HEK293 (cell line): ENCODE data around the gene CACUL1.
A peak's percentile ranks its signal among the peaks of the same experiment; 100 is the strongest.

Experiments used
- CTCF ChIP-seq: fragments of 450-650 bp; formaldehyde crosslinking; IDR thresholded peaks from 2 replicates; pipeline ENCODE4 v1.5.1; 2016; ENCODE audit warnings: missing biosample characterization, missing genetic modification characterization
- KLF16 ChIP-seq: fragments of 450-650 bp; formaldehyde crosslinking; IDR thresholded peaks from 2 replicates; pipeline ENCODE4 v1.5.1; 2017; ENCODE audit warnings: missing biosample characterization, missing genetic modification characterization
- MYNN ChIP-seq: fragments of 450-650 bp; formaldehyde crosslinking; IDR thresholded peaks from 2 replicates; pipeline ENCODE4 v1.5.1; 2016; ENCODE audit warnings: missing biosample characterization, missing genetic modification characterization, borderline replicate concordance
- PRDM2 ChIP-seq: fragments of 450-650 bp; formaldehyde crosslinking; IDR thresholded peaks from 2 replicates; pipeline ENCODE4 v1.5.1; 2016; ENCODE audit warnings: missing biosample characterization, missing genetic modification characterization, borderline replicate concordance
- SETDB1 ChIP-seq: IDR thresholded peaks from one replicate; pipeline ENCODE4 v1.6.1; 2017; ENCODE audit warnings: mild to moderate bottlenecking, low read length, moderate library complexity, mixed read lengths; ENCODE audit not compliant: insufficient read length
- ZFP37 ChIP-seq: fragments of 450-650 bp; formaldehyde crosslinking; IDR thresholded peaks from 2 replicates; pipeline ENCODE4 v1.5.1; 2016; ENCODE audit warnings: missing biosample characterization, missing genetic modification characterization
- ZFP69B ChIP-seq: fragments of 450-650 bp; formaldehyde crosslinking; IDR thresholded peaks from 2 replicates; pipeline ENCODE4 v1.5.1; 2016; ENCODE audit warnings: missing biosample characterization, missing genetic modification characterization
- ZNF146 ChIP-seq: fragments of 450-650 bp; formaldehyde crosslinking; IDR thresholded peaks from 2 replicates; pipeline ENCODE4 v1.5.1; 2016; ENCODE audit warnings: missing biosample characterization, missing genetic modification characterization
- ZNF335 ChIP-seq: fragments of 450-650 bp; formaldehyde crosslinking; conservative IDR thresholded peaks from 2 replicates; pipeline ENCODE4 v1.5.1; 2016; ENCODE audit warnings: missing biosample characterization, missing genetic modification characterization
- ZNF416 ChIP-seq: fragments of 450-650 bp; formaldehyde crosslinking; IDR thresholded peaks from 2 replicates; pipeline ENCODE4 v1.5.1; 2016; ENCODE audit warnings: missing biosample characterization, missing genetic modification characterization
- ZNF513 ChIP-seq: fragments of 450-650 bp; IDR thresholded peaks from 2 replicates; pipeline ENCODE4 v1.5.1; 2018; ENCODE audit warnings: missing biosample characterization, missing genetic modification characterization
- ZNF521 ChIP-seq: fragments of 450-650 bp; formaldehyde crosslinking; IDR thresholded peaks from 2 replicates; pipeline ENCODE4 v1.5.1; 2017; ENCODE audit warnings: missing biosample characterization, mild to moderate bottlenecking, missing genetic modification characterization
- ZNF629 ChIP-seq: fragments of 450-650 bp; formaldehyde crosslinking; IDR thresholded peaks from 2 replicates; pipeline ENCODE4 v1.5.1; 2017; ENCODE audit warnings: missing biosample characterization, missing genetic modification characterization
- ZNF660 ChIP-seq: fragments of 450-650 bp; IDR thresholded peaks from 2 replicates; pipeline ENCODE4 v1.5.1; 2018; ENCODE audit warnings: missing biosample characterization, mild to moderate bottlenecking, missing genetic modification characterization
- ZNF670 ChIP-seq: fragments of 450-650 bp; formaldehyde crosslinking; IDR thresholded peaks from 2 replicates; pipeline ENCODE4 v1.5.1; 2016; ENCODE audit warnings: missing biosample characterization, missing genetic modification characterization, low read depth
- ZNF830 ChIP-seq: fragments of 450-650 bp; IDR thresholded peaks from 2 replicates; pipeline ENCODE4 v1.5.0; 2018; ENCODE audit warnings: missing biosample characterization, missing genetic modification characterization, low read depth, mild to moderate bottlenecking, moderate library complexity
- ZNF843 ChIP-seq: fragments of 450-650 bp; formaldehyde crosslinking; IDR thresholded peaks from 2 replicates; pipeline ENCODE4 v1.5.1; 2016; ENCODE audit warnings: missing biosample characterization, missing genetic modification characterization
- TF ChIP-seq, protein P1 (sequence below): fragments of 450-650 bp; formaldehyde crosslinking; conservative IDR thresholded peaks from 2 replicates; pipeline ENCODE4 v1.5.1; 2016; ENCODE audit warnings: low read depth, missing biosample characterization, missing genetic modification characterization

Gene CACUL1

DNA sequence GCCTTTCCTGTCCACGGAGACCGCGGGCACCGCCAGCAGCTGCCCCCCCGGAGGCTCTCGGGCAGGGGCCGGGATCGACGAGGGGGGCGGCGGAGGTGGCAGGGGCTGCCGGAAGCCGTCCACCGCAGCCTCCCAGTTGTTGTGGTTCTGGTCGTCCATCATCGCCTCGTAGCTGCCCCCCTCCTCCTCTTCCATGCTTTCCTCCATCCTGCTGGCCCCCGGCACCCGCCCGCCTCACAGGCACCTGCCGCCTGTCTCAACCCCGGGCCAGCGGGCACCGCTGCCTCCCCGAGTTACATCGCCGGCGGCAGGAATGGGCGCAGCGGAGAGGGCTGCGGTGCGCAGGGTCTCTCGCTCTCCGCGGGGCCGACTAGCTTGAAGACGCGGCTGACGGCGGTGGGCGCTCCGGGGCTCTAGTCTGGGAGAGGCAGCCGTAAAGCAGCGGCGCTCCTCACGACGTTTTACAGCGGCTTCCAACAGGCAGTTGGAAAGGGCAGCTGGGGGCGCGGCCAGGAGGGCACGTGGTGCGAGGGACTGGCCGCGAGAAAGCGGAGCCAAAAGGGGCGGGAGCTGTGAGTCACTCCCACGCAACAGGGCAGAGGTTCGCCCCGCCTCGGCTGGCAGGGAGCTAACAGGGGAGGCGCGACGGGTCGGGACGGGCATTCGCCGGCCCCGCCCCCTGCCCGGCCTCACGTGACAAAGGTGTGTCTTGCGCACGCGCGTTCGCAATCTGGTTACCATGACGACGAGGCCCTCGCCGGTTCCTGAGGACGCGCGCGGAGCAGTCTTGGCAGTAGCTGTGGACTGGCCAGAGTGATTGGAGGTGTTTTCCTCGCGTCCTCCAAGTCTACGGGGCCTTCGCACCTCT lies at the start of gene CACUL1 (continued):
- no peak for TF ChIP-seq ZFP69B (tag by site-specific recombination)
- no peak for TF ChIP-seq ZNF830
- peak; percentile 61 for TF ChIP-seq ZNF660 (tag by site-specific recombination)
- TF ChIP-seq MYNN (tag by site-specific recombination): no peak
- no peak for TF ChIP-seq ZNF521 (tag by site-specific recombination)
- peak; percentile 41; the same call in 1 of the 2 replicates for TF ChIP-seq ZNF513 (tag by site-specific recombination)
- no peak for TF ChIP-seq ZNF416 (tag by site-specific recombination)
- no peak for TF ChIP-seq ZNF146 (tag by site-specific recombination)
- peak; percentile 91 for TF ChIP-seq KLF16 (tag by site-specific recombination)
- peak; percentile 97 for TF ChIP-seq ZNF335 (tag by site-specific recombination)
- no peak for TF ChIP-seq SETDB1
- TF ChIP-seq, protein P1, sequence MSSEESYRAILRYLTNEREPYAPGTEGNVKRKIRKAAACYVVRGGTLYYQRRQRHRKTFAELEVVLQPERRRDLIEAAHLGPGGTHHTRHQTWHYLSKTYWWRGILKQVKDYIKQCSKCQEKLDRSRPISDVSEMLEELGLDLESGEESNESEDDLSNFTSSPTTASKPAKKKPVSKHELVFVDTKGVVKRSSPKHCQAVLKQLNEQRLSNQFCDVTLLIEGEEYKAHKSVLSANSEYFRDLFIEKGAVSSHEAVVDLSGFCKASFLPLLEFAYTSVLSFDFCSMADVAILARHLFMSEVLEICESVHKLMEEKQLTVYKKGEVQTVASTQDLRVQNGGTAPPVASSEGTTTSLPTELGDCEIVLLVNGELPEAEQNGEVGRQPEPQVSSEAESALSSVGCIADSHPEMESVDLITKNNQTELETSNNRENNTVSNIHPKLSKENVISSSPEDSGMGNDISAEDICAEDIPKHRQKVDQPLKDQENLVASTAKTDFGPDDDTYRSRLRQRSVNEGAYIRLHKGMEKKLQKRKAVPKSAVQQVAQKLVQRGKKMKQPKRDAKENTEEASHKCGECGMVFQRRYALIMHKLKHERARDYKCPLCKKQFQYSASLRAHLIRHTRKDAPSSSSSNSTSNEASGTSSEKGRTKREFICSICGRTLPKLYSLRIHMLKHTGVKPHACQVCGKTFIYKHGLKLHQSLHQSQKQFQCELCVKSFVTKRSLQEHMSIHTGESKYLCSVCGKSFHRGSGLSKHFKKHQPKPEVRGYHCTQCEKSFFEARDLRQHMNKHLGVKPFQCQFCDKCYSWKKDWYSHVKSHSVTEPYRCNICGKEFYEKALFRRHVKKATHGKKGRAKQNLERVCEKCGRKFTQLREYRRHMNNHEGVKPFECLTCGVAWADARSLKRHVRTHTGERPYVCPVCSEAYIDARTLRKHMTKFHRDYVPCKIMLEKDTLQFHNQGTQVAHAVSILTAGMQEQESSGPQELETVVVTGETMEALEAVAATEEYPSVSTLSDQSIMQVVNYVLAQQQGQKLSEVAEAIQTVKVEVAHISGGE (tag by site-specific recombination): no peak; the same call in none of the 2 replicates
- TF ChIP-seq ZNF843 (tag by site-specific recombination): peak; percentile 26; the same call in 1 of the 2 replicates
- TF ChIP-seq ZNF629 (tag by site-specific recombination): peak; percentile 76
- peak; percentile 40; the same call in 1 of the 2 replicates for TF ChIP-seq CTCF
- TF ChIP-seq PRDM2: no peak
- no peak for TF ChIP-seq ZNF670
- peak; percentile 16; the same call in 1 of the 2 replicates for TF ChIP-seq ZFP37 (tag by site-specific recombination)
